Measurements from ENCODE around the gene FGF12.

GRCh38 chr3:192433704-192434103 is 293.6 kb downstream of the FGF12 start:
- TF ChIP-seq CTCF (IDR thresholded peaks at IDR 0.05; ENCODE audit: low read depth, low read length) (no peak), EZH2phosphoT487 (IDR thresholded peaks at IDR 0.05; ENCODE audit: low read depth) (no peak)

Data from OCI-LY3 (cell line).